Small intestine (tissue), 16 donors: ENCODE measurements around the gene PTPRU. TPM values are rescaled to one million over a fixed set of nuclear protein-coding genes. Genes with fewer than 3 reads are reported as not detected.
A peak's percentile ranks its signal among the peaks of the same experiment; 100 is the strongest.

Experiments
- DNase-seq, 2 donors: peaks; one replicate each; pipeline versions ENCODE4 v3.0.0 to v3.0.0-alpha.2; 2013
- FAIRE-seq: peaks from 2 replicates; lab custom pipeline; 2012; peaks lifted over from hg19 to GRCh38; lab: Jason Lieb, UNC
- H3K27ac ChIP-seq, 3 donors: one replicate each; pipeline ENCODE4 v1.5.1; 2013; ENCODE audit warnings: low read length in 2 of 3, mild to moderate bottlenecking in 2 of 3, control low read depth in 1 of 3, inconsistent platforms in 1 of 3, low read depth in 1 of 3, moderate library complexity in 1 of 3
- H3K27me3 ChIP-seq, 3 donors: one replicate each; pipeline ENCODE4 v1.6.1; 2013; ENCODE audit warnings: low read length in 3 of 3, inconsistent platforms in 1 of 3; ENCODE audit not compliant: control insufficient read depth in 3 of 3, insufficient read depth in 3 of 3
- H3K36me3 ChIP-seq, 3 donors: one replicate each; pipeline ENCODE4 v1.6.1; 2013; ENCODE audit warnings: low read length in 3 of 3, inconsistent platforms in 1 of 3, low read depth in 1 of 3, mild to moderate bottlenecking in 1 of 3, moderate library complexity in 1 of 3; ENCODE audit not compliant: control insufficient read depth in 3 of 3, insufficient read depth in 2 of 3
- H3K4me1 ChIP-seq, 3 donors: one replicate each; pipeline ENCODE4 v1.6.1; 2013; ENCODE audit warnings: low read length in 2 of 3, inconsistent platforms in 1 of 3, low read depth in 1 of 3, mild to moderate bottlenecking in 1 of 3, moderate library complexity in 1 of 3; ENCODE audit not compliant: control insufficient read depth in 3 of 3, insufficient read depth in 2 of 3
- H3K4me3 ChIP-seq, 3 donors: one replicate each; pipeline ENCODE4 v1.5.1; 2013; ENCODE audit warnings: low read length in 3 of 3, control low read depth in 1 of 3, inconsistent platforms in 1 of 3, low read depth in 1 of 3, mild to moderate bottlenecking in 1 of 3, moderate library complexity in 1 of 3
- H3K9me3 ChIP-seq, 2 donors: one replicate each; pipeline ENCODE4 v1.6.1; 2013; ENCODE audit warnings: low read depth in 1 of 2, low read length in 1 of 2; ENCODE audit not compliant: control insufficient read depth in 2 of 2, insufficient read depth in 1 of 2
- WGBS, 3 donors: extraction: QIAGEN DNeasy Blood & Tissue Kit; methylation state at CpG; one replicate each; pipeline ENCODE4 v1.1.7; 2013; 5-methylcytosine and 5-hydroxymethylcytosine counted together
- long read RNA-seq, 10 donors: transcript quantifications; one replicate each; lab custom pipeline, GENCODE V29; 2026
- polyA plus RNA-seq, 4 donors: library from polyadenylated mRNA; stranded (reverse) in 3 of 4; unstranded in 1 of 4; fragments of 200-250 nt in 3 of 4; fragments of 120-200 nt in 1 of 4; gene quantifications; one replicate each; pipeline versions ENCODE4 v1.2.1 to v1.2.3, GENCODE V29; 2013
- donor health status: healthy with polysubstance abuse.
- donor health status: control.
- donor health status: control.
- donor health status: Bipolar disorder and iron deficiency.
- donor health status: healthy.

PTPRU gene
- polyA plus RNA-seq, result 10 to 100 TPM in 1 of 4 donors, 1 to 10 TPM in 1, under 1 TPM in 1, not detected in 1; 0.27 to 44.5 (median 4.3) TPM
- long read RNA-seq, donor 1, result 0 reads
- long read RNA-seq, donor 2, partial matches to known transcripts, result 0 of 1 reads
- long read RNA-seq, donor 2, other reads (novel, unspliced or antisense), result 0 of 1 reads
- long read RNA-seq, donor 3, partial matches to known transcripts, result 0 of 1 reads
- long read RNA-seq, donor 3, other reads (novel, unspliced or antisense), result 0 of 1 reads
- long read RNA-seq, donor 4, result 0 reads
- long read RNA-seq, donor 5, partial matches to known transcripts, result 0 of 1 reads
- long read RNA-seq, donor 5, other reads (novel, unspliced or antisense), result 0 of 1 reads
- long read RNA-seq, donor 6, result 0 reads
- long read RNA-seq, donor 7, result 0 reads
- long read RNA-seq, donor 8, result 0 reads
- long read RNA-seq, donor 9, result 0 reads
- long read RNA-seq, donor 10, partial matches to known transcripts, result 5 of 5 reads
- long read RNA-seq, donor 10, other reads (novel, unspliced or antisense), result 0 of 5 reads

GRCh38 chr1:29235955-29236711, at the start of gene PTPRU:
Gene PTPRU, plus strand, starts transcription at chr1:29236522. Its CDS starts 123 bp downstream, at chr1:29236645.
- peak; percentile 60 to 91 for DNase-seq
- FAIRE-seq, result no peak
- peaks cover 0 to 18% (median 0%) of the 10 kb centered on the region in 3 donors for H3K4me1 ChIP-seq
- H3K36me3 ChIP-seq, result no peaks in the 10 kb centered on the region
- H3K27ac ChIP-seq, result peak within 1 kb of the TSS in 1 of 3 donors; percentile 17
- H3K4me3 ChIP-seq, result peak within 1 kb of the TSS; percentile 20 to 48 (median 38)
- no peaks in the 10 kb centered on the region for H3K9me3 ChIP-seq
- WGBS, 3 donors, result 5 to 7% (median 6%) methylated on average over 45 to 82 of the region's 82 CpGs
- H3K27me3 ChIP-seq, result peaks cover 8 to 47% (median 15%) of the 10 kb centered on the region in 3 donors

- H3K27ac ChIP-seq, result no peak overlapping the region
- H3K36me3 ChIP-seq, result peaks cover 0 to 8% (median 0%) of the 10 kb centered on the region in 3 donors
- no peak for DNase-seq
- H3K9me3 ChIP-seq, result peaks cover 0 to 7% of the 10 kb centered on the region in 2 donors
- no peak for FAIRE-seq
- H3K4me3 ChIP-seq, result no peak overlapping the region
- 82 to 94% (median 91%) methylated on average over 1 of the region's 1 CpG for WGBS, 3 donors
- peaks cover 0 to 21% (median 0%) of the 10 kb centered on the region in 3 donors for H3K4me1 ChIP-seq
- H3K27me3 ChIP-seq, result no peaks in the 10 kb centered on the region
These were observed 49.6 kb upstream of the PTPRU start for GRCh38 chr1:29186707-29187106.

GRCh38 chr1:29190718-29191117, 45.6 kb upstream of the PTPRU start:
- DNase-seq, result no peak
- Histone ChIP-seq H3K36me3 (peaks cover 0 to 41% (median 0%) of the 10 kb centered on the region in 3 donors), H3K27me3 (no peaks in the 10 kb centered on the region), H3K4me1 (peaks cover 0 to 9% (median 6%) of the 10 kb centered on the region in 3 donors), H3K9me3 (peaks cover 0 to 7% of the 10 kb centered on the region in 2 donors), H3K4me3 (no peak overlapping the region), H3K27ac (no peak overlapping the region)
- WGBS, 3 donors, result 88 to 95% (median 92%) methylated on average over 6 of the region's 6 CpGs
- no peak for FAIRE-seq

GRCh38 chr1:29193879-29194455, 42.4 kb upstream of the PTPRU start:
- no peak for DNase-seq
- H3K4me1 ChIP-seq, result peaks cover 0 to 6% (median 0%) of the 10 kb centered on the region in 3 donors
- H3K4me3 ChIP-seq, result no peak overlapping the region
- no peaks in the 10 kb centered on the region for H3K27me3 ChIP-seq
- peaks cover 0 to 7% of the 10 kb centered on the region in 2 donors for H3K9me3 ChIP-seq
- peaks cover 0 to 69% (median 0%) of the 10 kb centered on the region in 3 donors for H3K36me3 ChIP-seq
- no peak overlapping the region for H3K27ac ChIP-seq
- no peak for FAIRE-seq
- 95 to 98% (median 97%) methylated on average over 8 of the region's 8 CpGs for WGBS, 3 donors

GRCh38 chr1:29195881-29196291, 40.4 kb upstream of the PTPRU start:
- peaks cover 0 to 83% (median 2%) of the 10 kb centered on the region in 3 donors for H3K36me3 ChIP-seq
- WGBS, 3 donors, result 27 to 62% (median 40%) methylated on average over 8 of the region's 8 CpGs
- no peak for FAIRE-seq

GRCh38 chr1:29196863-29197589, 39.3 kb upstream of the PTPRU start:
- H3K27ac ChIP-seq, result no peak overlapping the region
- no peak for DNase-seq
- no peaks in the 10 kb centered on the region for H3K27me3 ChIP-seq
- no peak for FAIRE-seq
- WGBS, 3 donors, result 73 to 80% (median 75%) methylated on average over 7 of the region's 7 CpGs
- H3K4me1 ChIP-seq, result peaks cover 0 to 6% (median 2%) of the 10 kb centered on the region in 3 donors
- H3K4me3 ChIP-seq, result no peak overlapping the region
- no peaks in the 10 kb centered on the region for H3K9me3 ChIP-seq
- peaks cover 0 to 92% (median 2%) of the 10 kb centered on the region in 3 donors for H3K36me3 ChIP-seq

More at GRCh38 chr1:29195881-29196291, 40.4 kb upstream of the PTPRU start:
- no peak for DNase-seq
- Histone ChIP-seq H3K27me3 (no peaks in the 10 kb centered on the region), H3K4me1 (peaks cover 0 to 6% (median 0%) of the 10 kb centered on the region in 3 donors), H3K27ac (no peak overlapping the region), H3K9me3 (no peaks in the 10 kb centered on the region), H3K4me3 (no peak overlapping the region)

- Histone ChIP-seq H3K36me3 (peaks cover 0 to 88% (median 2%) of the 10 kb centered on the region in 3 donors), H3K4me3 (no peak overlapping the region), H3K27me3 (no peaks in the 10 kb centered on the region), H3K4me1 (peaks cover 0 to 7% (median 6%) of the 10 kb centered on the region in 3 donors), H3K27ac (no peak overlapping the region), H3K9me3 (no peaks in the 10 kb centered on the region)
- WGBS, 3 donors, result 74 to 92% (median 81%) methylated on average over 2 of the region's 2 CpGs
- peak; percentile 72 to 82 for DNase-seq
- no peak for FAIRE-seq
These were observed 38.8 kb upstream of the PTPRU start for GRCh38 chr1:29197590-29197924.
